Neuronal stem cell (in vitro differentiated cells): ENCODE measurements around the gene PLEKHA8.

ENCODE experiments used
- DNase-seq: peaks from one replicate; pipeline ENCODE4 v3.0.0-alpha.2; 2013; ENCODE audit warnings: low spot score
- H2AFZ ChIP-seq: one replicate; pipeline ENCODE4 v1.6.1; 2013; ENCODE audit warnings: mild to moderate bottlenecking, low read length, inconsistent platforms
- H2AK5ac ChIP-seq: 2 replicates; pipeline ENCODE4 v1.6.1; 2013; ENCODE audit warnings: low read depth, mild to moderate bottlenecking, inconsistent platforms, low read length, moderate library complexity, mixed read lengths
- H2BK120ac ChIP-seq: 2 replicates; pipeline ENCODE4 v1.6.1; 2013; ENCODE audit warnings: low read depth, mild to moderate bottlenecking, inconsistent platforms, low read length, moderate library complexity, mixed read lengths
- H2BK12ac ChIP-seq: one replicate; pipeline ENCODE4 v1.6.1; 2013; ENCODE audit warnings: low read length, inconsistent platforms
- H2BK15ac ChIP-seq: 2 replicates; pipeline ENCODE4 v1.6.1; 2013; ENCODE audit warnings: mild to moderate bottlenecking, low read length, inconsistent platforms, mixed read lengths
- H2BK5ac ChIP-seq: one replicate; pipeline ENCODE4 v1.6.1; 2013; ENCODE audit warnings: inconsistent platforms, mild to moderate bottlenecking, low read length, moderate library complexity
- H3K14ac ChIP-seq: one replicate; pipeline ENCODE4 v1.6.1; 2013; ENCODE audit warnings: low read length, inconsistent platforms
- H3K18ac ChIP-seq: 2 replicates; pipeline ENCODE4 v1.6.1; 2013; ENCODE audit warnings: low read length, inconsistent platforms
- H3K23ac ChIP-seq: 2 replicates; pipeline ENCODE4 v1.6.1; 2013; ENCODE audit warnings: low read depth, mild to moderate bottlenecking, mixed read lengths, low read length, inconsistent platforms; ENCODE audit not compliant: poor library complexity
- H3K27ac ChIP-seq: replicated peaks from 3 replicates; pipeline ENCODE4 v1.5.1; 2013; ENCODE audit warnings: low read length, inconsistent platforms
- H3K27me3 ChIP-seq, 3 experiments: 2 replicates each; pipeline ENCODE4 v1.6.1; 2013; ENCODE audit warnings: low read length in 3 of 3, mild to moderate bottlenecking in 2 of 3, inconsistent platforms in 1 of 3, low read depth in 1 of 3, mixed read lengths in 1 of 3, moderate library complexity in 1 of 3; ENCODE audit not compliant: control insufficient read depth in 3 of 3, insufficient read depth in 3 of 3
- H3K36me3 ChIP-seq, 2 donors: replicated peaks in 1 of 2; 2 replicates each; pipeline ENCODE4 v1.6.1; 2013; ENCODE audit warnings: low read length in 2 of 2; ENCODE audit not compliant: control insufficient read depth in 2 of 2, insufficient read depth in 2 of 2
- H3K4ac ChIP-seq: 2 replicates; pipeline ENCODE4 v1.6.1; 2013; ENCODE audit warnings: inconsistent platforms, mild to moderate bottlenecking, low read length, moderate library complexity
- H3K4me1 ChIP-seq, 2 donors: 1 replicate in 1 of 2; 2 replicates in 1 of 2; pipeline ENCODE4 v1.6.1; 2013; ENCODE audit warnings: low read length in 2 of 2, low read depth in 1 of 2; ENCODE audit not compliant: control insufficient read depth in 2 of 2, insufficient read depth in 1 of 2
- H3K4me2 ChIP-seq: one replicate; pipeline ENCODE4 v1.6.1; 2013; ENCODE audit warnings: mild to moderate bottlenecking, low read length, inconsistent platforms; ENCODE audit not compliant: insufficient read depth, poor library complexity, severe bottlenecking
- H3K4me3 ChIP-seq, 2 donors: 2 replicates each; pipeline ENCODE4 v1.5.1; 2013; ENCODE audit warnings: low read length in 2 of 2, mild to moderate bottlenecking in 2 of 2, inconsistent platforms in 1 of 2, moderate library complexity in 1 of 2
- H3K79me1 ChIP-seq: one replicate; pipeline ENCODE4 v1.6.1; 2013; ENCODE audit warnings: low read depth, mild to moderate bottlenecking, inconsistent platforms, low read length, moderate library complexity
- H3K9ac ChIP-seq: one replicate; pipeline ENCODE4 v1.6.1; 2013; ENCODE audit warnings: mild to moderate bottlenecking, low read depth, low read length, inconsistent platforms; ENCODE audit not compliant: poor library complexity
- H3K9me3 ChIP-seq, 2 donors: replicated peaks in 1 of 2; 2 replicates each; pipeline versions ENCODE3 to v1.6.1; 2013; ENCODE audit warnings: low read length in 2 of 2, mild to moderate bottlenecking in 2 of 2, inconsistent platforms in 1 of 2, low read depth in 1 of 2, mixed read lengths in 1 of 2, moderate library complexity in 1 of 2; ENCODE audit not compliant: control insufficient read depth in 2 of 2, insufficient read depth in 1 of 2
- H4K8ac ChIP-seq: one replicate; pipeline ENCODE4 v1.6.1; 2013; ENCODE audit warnings: low read depth, mild to moderate bottlenecking, inconsistent platforms, low read length, moderate library complexity
- H4K91ac ChIP-seq: one replicate; pipeline ENCODE4 v1.6.1; 2013; ENCODE audit warnings: low read length, low read depth, mild to moderate bottlenecking, inconsistent platforms; ENCODE audit not compliant: poor library complexity
- WGBS, 2 donors: extraction: QIAGEN DNeasy Blood & Tissue Kit; methylation state at CpG; one replicate each; pipeline ENCODE4 v1.1.7; 2013; ENCODE audit warnings: missing lambda C conversion rate in 2 of 2, mixed read lengths in 1 of 2; ENCODE audit not compliant: insufficient read length in 2 of 2, insufficient replicate concordance in 1 of 2; ENCODE audit errors: extremely low coverage in 2 of 2; 5-methylcytosine and 5-hydroxymethylcytosine counted together

The PLEKHA8 gene

GRCh38 chr7:30119890-30120577 is 91.8 kb downstream of the PLEKHA8 start:
- Histone ChIP-seq H3K27me3 (peaks cover 0 to 2% (median 0%) of the 10 kb centered on the region in 3 experiments), H4K8ac (no peak overlapping the region), H2BK5ac (no peak overlapping the region), H3K27ac (no peak overlapping the region), H3K23ac (no peak overlapping the region), H3K79me1 (no peaks in the 10 kb centered on the region), H3K4ac (no peak overlapping the region), H3K9ac (no peak overlapping the region), H2AK5ac (no peak overlapping the region), H3K18ac (no peak overlapping the region), H4K91ac (no peak overlapping the region), H2BK15ac (no peak overlapping the region), H3K4me3 (no peak overlapping the region), H3K36me3 (peaks cover 0 to 5% of the 10 kb centered on the region in 2 donors), H3K14ac (no peak overlapping the region), H2BK120ac (no peak overlapping the region), H2AFZ (no peak overlapping the region), H3K9me3 (peaks cover 4 to 5% of the 10 kb centered on the region in 2 donors), H3K4me1 (peaks cover 0 to 4% of the 10 kb centered on the region in 2 donors), H2BK12ac (no peak overlapping the region), H3K4me2 (no peak overlapping the region)
- DNase-seq = no peak
- WGBS, 2 donors = no CpG with 5 or more reads among the region's 4 CpGs

GRCh38 chr7:30133736-30134610 is 105.8 kb downstream of the PLEKHA8 start:
- H3K27me3 ChIP-seq = peaks cover 0 to 6% (median 0%) of the 10 kb centered on the region in 3 experiments
- no peaks in the 10 kb centered on the region for H3K79me1 ChIP-seq
- H3K23ac ChIP-seq = no peak overlapping the region
- H3K4ac ChIP-seq = no peak overlapping the region
- H3K4me1 ChIP-seq = peaks cover 0 to 3% of the 10 kb centered on the region in 2 donors
- H2BK12ac ChIP-seq = no peak overlapping the region
- H2BK5ac ChIP-seq = no peak overlapping the region
- H3K4me3 ChIP-seq = peak overlapping the region; percentile 96 to 99
- H3K36me3 ChIP-seq = peaks cover 0 to 5% of the 10 kb centered on the region in 2 donors
- H2AK5ac ChIP-seq = no peak overlapping the region
- no peak overlapping the region for H3K9ac ChIP-seq
- DNase-seq = no peak
- H3K27ac ChIP-seq = no peak overlapping the region
- H4K8ac ChIP-seq = no peak overlapping the region
- H3K18ac ChIP-seq = no peak overlapping the region
- H2BK120ac ChIP-seq = no peak overlapping the region
- H3K4me2 ChIP-seq = peak overlapping the region; percentile 75
- H2AFZ ChIP-seq = peak overlapping the region; percentile 90
- H3K9me3 ChIP-seq = no peaks in the 10 kb centered on the region
- no peak overlapping the region for H3K14ac ChIP-seq
- H4K91ac ChIP-seq = no peak overlapping the region
- no CpG with 5 or more reads among the region's 13 CpGs for WGBS, 2 donors
- no peak overlapping the region for H2BK15ac ChIP-seq

GRCh38 chr7:30134611-30135300 is 106.5 kb downstream of the PLEKHA8 start, which contains the start of gene MTURN:
Gene MTURN, plus strand, starts transcription at chr7:30134986. Its CDS starts 151 bp downstream, at chr7:30135137.
- H3K36me3 ChIP-seq = no peaks in the 10 kb centered on the region
- H3K23ac ChIP-seq = peak within 1 kb of the TSS; percentile 69
- peaks cover 0 to 6% (median 0%) of the 10 kb centered on the region in 3 experiments for H3K27me3 ChIP-seq
- no peak within 1 kb of the TSS for H2BK12ac ChIP-seq
- H3K27ac ChIP-seq = peak within 1 kb of the TSS; percentile 33
- H3K18ac ChIP-seq = peak within 1 kb of the TSS; percentile 85
- no peak within 1 kb of the TSS for H2BK15ac ChIP-seq
- peak within 1 kb of the TSS; percentile 96 to 99 for H3K4me3 ChIP-seq
- no peaks in the 10 kb centered on the region for H3K9me3 ChIP-seq
- peaks cover 0 to 3% of the 10 kb centered on the region in 2 donors for H3K4me1 ChIP-seq
- H2AFZ ChIP-seq = peak within 1 kb of the TSS; percentile 90
- peak within 1 kb of the TSS; percentile 27 for H3K14ac ChIP-seq
- peak; percentile 86 for DNase-seq
- no peaks in the 10 kb centered on the region for H3K79me1 ChIP-seq
- no peak within 1 kb of the TSS for H4K91ac ChIP-seq
- WGBS, 2 donors = no CpG with 5 or more reads among the region's 99 CpGs
- peak within 1 kb of the TSS; percentile 98 for H3K4me2 ChIP-seq
- H3K9ac ChIP-seq = peak within 1 kb of the TSS; percentile 85
- peak within 1 kb of the TSS; percentile 48 for H2BK120ac ChIP-seq
- no peak within 1 kb of the TSS for H2BK5ac ChIP-seq
- H3K4ac ChIP-seq = no peak within 1 kb of the TSS
- H2AK5ac ChIP-seq = peak within 1 kb of the TSS; percentile 16
- H4K8ac ChIP-seq = no peak within 1 kb of the TSS
